OCI-LY3 (cell line): ENCODE data around the gene C11orf71.

ENCODE experiments used
- CTCF ChIP-seq: fragments of 200-600, 300-600 bp; sonication (generic); IDR thresholded peaks from 2 replicates; pipeline ENCODE4 v1.5.1; 2014; ENCODE audit warnings: antibody characterized with exemption, low read length, low read depth
- EZH2phosphoT487 ChIP-seq: fragments of 200-600 bp; shearing (Covaris generic); IDR thresholded peaks from 2 replicates; pipeline ENCODE4 v1.6.1; 2018; ENCODE audit warnings: antibody characterized with exemption, mixed run types, low read depth

- TF ChIP-seq CTCF (no peak), EZH2phosphoT487 (no peak)
These were observed 47.6 kb upstream of the C11orf71 start for GRCh38 chr11:114447892-114448291.
